Measurements from ENCODE around the gene SARDH. TPM values are rescaled to one million over a fixed set of nuclear protein-coding genes. Genes with fewer than 3 reads are reported as not detected.

The SARDH gene
- total RNA-seq, 1 experiment from 2014 or later: 5.3 TPM

GRCh38 chr9:133775291-133775690 is 37.1 kb upstream of the SARDH start:
- no CpG with 5 or more reads among the region's 2 CpGs for WGBS (ENCODE audit: extremely low coverage, insufficient read length, low lambda C conversion rate)
- no peaks in the 10 kb centered on the region for H3K9me3 Mint-ChIP-seq
- no peak overlapping the region for H3K27ac ChIP-seq (ENCODE audit: insufficient read length, low read depth, low read length)

More at GRCh38 chr9:133775291-133775690, 37.1 kb upstream of the SARDH start:
- Histone ChIP-seq H3K27me3 (ENCODE audit: insufficient read depth, low read length) (no peaks in the 10 kb centered on the region), H3K23ac (ENCODE audit: insufficient read length, low read depth, low read length) (no peak overlapping the region), H3K56ac (ENCODE audit: insufficient read length, low read depth, low read length) (no peak overlapping the region), H2BK12ac (ENCODE audit: insufficient read length, low read depth, low read length) (no peak overlapping the region), H2BK120ac (ENCODE audit: low read depth, low read length, poor library complexity, severe bottlenecking) (no peak overlapping the region), H4K5ac (ENCODE audit: insufficient read length, low read depth, low read length) (no peak overlapping the region), H3K9ac (ENCODE audit: extremely low read depth, insufficient read length, low read length) (no peak overlapping the region), H3K23me2 (ENCODE audit: insufficient read length, low read depth, low read length, poor library complexity, severe bottlenecking) (no peaks in the 10 kb centered on the region), H3K4ac (ENCODE audit: low read depth, low read length) (no peak overlapping the region), H3T11ph (ENCODE audit: low read length) (no peak overlapping the region), H3K9me3 (ENCODE audit: control insufficient read depth, low read depth, low read length) (no peaks in the 10 kb centered on the region), H4K8ac (replicated peaks; ENCODE audit: insufficient read length, low read depth, low read length) (no peak overlapping the region), H3K79me1 (ENCODE audit: insufficient read depth, low read depth, low read length, poor library complexity, severe bottlenecking) (no peaks in the 10 kb centered on the region), H2BK5ac (ENCODE audit: insufficient read length, low read length) (no peak overlapping the region), H3K4me2 (ENCODE audit: insufficient read depth, insufficient read length, low read length) (no peak overlapping the region), H3K4me1 (ENCODE audit: insufficient read depth, low read length) (no peaks in the 10 kb centered on the region), H2BK15ac (ENCODE audit: low read depth, low read length) (no peak overlapping the region), H2AK5ac (ENCODE audit: insufficient read length, low read length) (no peak overlapping the region), H4K20me1 (ENCODE audit: control insufficient read depth, insufficient read depth, insufficient read length) (no peaks in the 10 kb centered on the region), H3K79me2 (ENCODE audit: insufficient read depth, low read length) (no peaks in the 10 kb centered on the region), H3K18ac (ENCODE audit: insufficient read length, low read depth, low read length) (no peak overlapping the region), H3K14ac (ENCODE audit: insufficient read depth, low read length) (no peak overlapping the region), H4K91ac (ENCODE audit: insufficient read length, low read depth, low read length) (no peak overlapping the region), H2AFZ (ENCODE audit: low read length) (no peak overlapping the region), H2BK20ac (ENCODE audit: low read depth, low read length, poor library complexity, severe bottlenecking) (no peak overlapping the region)
- DNase-seq: no peak
- Mint-ChIP-seq H3K4me1 (no peaks in the 10 kb centered on the region), H3K27me3 (ENCODE audit: low read depth) (no peaks in the 10 kb centered on the region), H3K4me3 (no peak overlapping the region), H3K27ac (no peak overlapping the region; a peak in 1 of 7 replicates), H3K36me3 (ENCODE audit: insufficient read depth in 1 of 3, low read depth in 3 of 3) (peaks cover 7 to 60% (median 30%) of the 10 kb centered on the region in 3 experiments; a peak in 6 of 7 replicates)
- TF ChIP-seq, protein P1, sequence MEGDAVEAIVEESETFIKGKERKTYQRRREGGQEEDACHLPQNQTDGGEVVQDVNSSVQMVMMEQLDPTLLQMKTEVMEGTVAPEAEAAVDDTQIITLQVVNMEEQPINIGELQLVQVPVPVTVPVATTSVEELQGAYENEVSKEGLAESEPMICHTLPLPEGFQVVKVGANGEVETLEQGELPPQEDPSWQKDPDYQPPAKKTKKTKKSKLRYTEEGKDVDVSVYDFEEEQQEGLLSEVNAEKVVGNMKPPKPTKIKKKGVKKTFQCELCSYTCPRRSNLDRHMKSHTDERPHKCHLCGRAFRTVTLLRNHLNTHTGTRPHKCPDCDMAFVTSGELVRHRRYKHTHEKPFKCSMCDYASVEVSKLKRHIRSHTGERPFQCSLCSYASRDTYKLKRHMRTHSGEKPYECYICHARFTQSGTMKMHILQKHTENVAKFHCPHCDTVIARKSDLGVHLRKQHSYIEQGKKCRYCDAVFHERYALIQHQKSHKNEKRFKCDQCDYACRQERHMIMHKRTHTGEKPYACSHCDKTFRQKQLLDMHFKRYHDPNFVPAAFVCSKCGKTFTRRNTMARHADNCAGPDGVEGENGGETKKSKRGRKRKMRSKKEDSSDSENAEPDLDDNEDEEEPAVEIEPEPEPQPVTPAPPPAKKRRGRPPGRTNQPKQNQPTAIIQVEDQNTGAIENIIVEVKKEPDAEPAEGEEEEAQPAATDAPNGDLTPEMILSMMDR (conservative IDR thresholded peaks at IDR 0.05): no peak

Data from H9 (cell line).